SK-N-SH (cell line): ENCODE data around the gene CHRNB1. TPM values are rescaled to one million over a fixed set of nuclear protein-coding genes. Genes with fewer than 3 reads are reported as not detected.

ENCODE experiments used
- CTCF ChIA-PET: fragments of 300-600, 350-600 bp; formaldehyde crosslinking; extraction: SDS; loops from one replicate; lab custom pipeline; 2021; lab: Yijun Ruan, JAX
- POLR2A ChIA-PET: fragments of 350-600 bp; sonication (Branson Sonifier 250); formaldehyde crosslinking; extraction: SDS; loops from one replicate; lab custom pipeline; 2020; ENCODE audit warnings: antibody characterized with exemption, inconsistent platforms; lab: Yijun Ruan, JAX
- DNase-seq: peaks from one replicate; pipeline ENCODE4 v3.0.0; 2012
- H2AFZ ChIP-seq: fragments of 200-600 bp; sonication (generic); 2 replicates; pipeline ENCODE4 v1.8.1; 2016; ENCODE audit warnings: antibody characterized with exemption, mild to moderate bottlenecking, low read depth
- H3F3A ChIP-seq: fragments of 200-600 bp; sonication (generic); replicated peaks from 2 replicates; pipeline ENCODE3; 2016; ENCODE audit warnings: antibody characterized with exemption, mild to moderate bottlenecking; ENCODE audit not compliant: insufficient read depth
- H3K27ac ChIP-seq, 2 experiments: fragments of 200-500 bp in 1 of 2; fragments of 200-600 bp in 1 of 2; sonication (Bioruptor generic) in 1 of 2; sonication (generic), shearing (Covaris generic) in 1 of 2; 2 replicates each; pipeline versions ENCODE4 v1.5.1 to v1.6.1; 2014 to 2016; ENCODE audit warnings: low read depth in 2 of 2, inconsistent platforms in 1 of 2, low read length in 1 of 2, mild to moderate bottlenecking in 1 of 2, mixed read lengths in 1 of 2
- H3K27me3 ChIP-seq: fragments of 200-600 bp; sonication (generic), shearing (Covaris generic); 2 replicates; pipeline ENCODE4 v1.6.1; 2016; ENCODE audit warnings: mixed run types; ENCODE audit not compliant: insufficient read depth
- H3K36me3 ChIP-seq, 2 experiments: fragments of 200-500 bp in 1 of 2; fragments of 200-600 bp in 1 of 2; sonication (Bioruptor generic) in 1 of 2; sonication (generic) in 1 of 2; replicated peaks in 1 of 2; 2 replicates each; pipeline versions ENCODE3 to v1.5.1; 2014 to 2016; ENCODE audit warnings: low read length in 1 of 2, mild to moderate bottlenecking in 1 of 2; ENCODE audit not compliant: insufficient read depth in 2 of 2, control insufficient read depth in 1 of 2
- H3K4me1 ChIP-seq, 2 experiments: fragments of 200-500 bp in 1 of 2; fragments of 200-600 bp in 1 of 2; sonication (Bioruptor generic) in 1 of 2; sonication (generic), shearing (Covaris generic) in 1 of 2; 2 replicates each; pipeline versions ENCODE4 v1.5.1 to v1.6.1; 2014 to 2016; ENCODE audit warnings: low read depth in 1 of 2, low read length in 1 of 2, mixed run types in 1 of 2; ENCODE audit not compliant: insufficient read depth in 2 of 2, control insufficient read depth in 1 of 2
- H3K4me2 ChIP-seq: fragments of 200-600 bp; sonication (generic), shearing (Covaris generic); 2 replicates; pipeline ENCODE4 v1.6.1; 2017; ENCODE audit warnings: mixed run types
- H3K4me3 ChIP-seq, 2 experiments: fragments of 200-500 bp in 1 of 2; fragments of 200-600 bp in 1 of 2; sonication (Bioruptor generic) in 1 of 2; sonication (generic), shearing (Covaris generic) in 1 of 2; 2 replicates each; pipeline versions ENCODE4 v1.5.1 to v1.8.1; 2014 to 2016; ENCODE audit warnings: low read depth in 2 of 2, inconsistent platforms in 1 of 2, low read length in 1 of 2, mild to moderate bottlenecking in 1 of 2, mixed read lengths in 1 of 2, moderate library complexity in 1 of 2
- H3K79me2 ChIP-seq: fragments of 200-600 bp; sonication (generic); 2 replicates; pipeline ENCODE4 v1.8.1; 2017; ENCODE audit warnings: mild to moderate bottlenecking; ENCODE audit not compliant: insufficient read depth
- H3K9ac ChIP-seq: fragments of 200-600 bp; sonication (generic); 2 replicates; pipeline ENCODE4 v1.6.1; 2017; ENCODE audit warnings: mixed run types
- H3K9me2 ChIP-seq: fragments of 200-600 bp; sonication (generic); 2 replicates; pipeline ENCODE4 v1.6.1; 2017; ENCODE audit warnings: mixed run types
- H3K9me3 ChIP-seq: fragments of 200-600 bp; sonication (generic); 2 replicates; pipeline ENCODE4 v1.6.1; 2017; ENCODE audit warnings: mixed run types, mild to moderate bottlenecking, moderate library complexity
- H4K20me1 ChIP-seq: fragments of 200-600 bp; sonication (generic); 2 replicates; pipeline ENCODE4 v1.6.1; 2017; ENCODE audit warnings: mild to moderate bottlenecking, mixed run types; ENCODE audit not compliant: insufficient read depth
- CHD2 ChIP-seq: fragments of 150-350 bp; IDR thresholded peaks from 2 replicates; pipeline ENCODE4 v1.6.1; 2018; ENCODE audit warnings: low read length; ENCODE audit not compliant: partially characterized antibody
- ELF1 ChIP-seq: IDR thresholded peaks from 2 replicates; pipeline ENCODE4 v1.4.0; 2012
- EP300 ChIP-seq, 2 experiments: IDR thresholded peaks; 2 replicates each; pipeline versions ENCODE4 v1.4.0 to v1.6.1; 2012; ENCODE audit warnings: borderline replicate concordance in 1 of 2, low read depth in 1 of 2, low read length in 1 of 2
- EZH2phosphoT487 ChIP-seq: fragments of 200-600 bp; sonication (generic); IDR thresholded peaks from 2 replicates; pipeline ENCODE4 v1.6.1; 2017; ENCODE audit warnings: low read depth, mixed run types, mild to moderate bottlenecking, antibody characterized with exemption, moderate library complexity, borderline replicate concordance
- FOSL2 ChIP-seq: IDR thresholded peaks from 2 replicates; pipeline ENCODE4 v1.4.0; 2012; ENCODE audit warnings: low read depth, mild to moderate bottlenecking, moderate library complexity, borderline replicate concordance
- GATA2 ChIP-seq: sonication (generic); formaldehyde crosslinking; IDR thresholded peaks from 2 replicates; pipeline ENCODE4 v1.5.0; 2020; ENCODE audit warnings: mild to moderate bottlenecking, missing genetic modification reagents
- NRF1 ChIP-seq: IDR thresholded peaks from 2 replicates; pipeline ENCODE4 v1.6.1; 2012; ENCODE audit warnings: low read depth, mild to moderate bottlenecking, low read length
- RFX5 ChIP-seq: IDR thresholded peaks from 2 replicates; pipeline ENCODE4 v1.6.1; 2012; ENCODE audit warnings: mild to moderate bottlenecking, improper control_type of control experiment, low read length
- RXRA ChIP-seq: IDR thresholded peaks from 2 replicates; pipeline ENCODE4 v1.4.0; 2012; ENCODE audit warnings: low read depth, mild to moderate bottlenecking, borderline replicate concordance
- SIN3A ChIP-seq: IDR thresholded peaks from 2 replicates; pipeline ENCODE4 v1.6.1; 2012; ENCODE audit warnings: low read depth, mild to moderate bottlenecking, low read length, moderate library complexity, borderline replicate concordance
- SMC3 ChIP-seq: IDR thresholded peaks from 2 replicates; pipeline ENCODE4 v1.6.1; 2012; ENCODE audit warnings: low read depth, low read length, improper control_type of control experiment
- TCF12 ChIP-seq: IDR thresholded peaks from 2 replicates; pipeline ENCODE4 v1.4.0; 2012
- TEAD4 ChIP-seq: IDR thresholded peaks from 2 replicates; pipeline ENCODE4 v1.4.0; 2012; ENCODE audit warnings: mild to moderate bottlenecking, borderline replicate concordance; ENCODE audit not compliant: insufficient read depth
- WGBS: methylation state at CpG from one replicate; pipeline ENCODE4 v1.1.6; 2017; ENCODE audit warnings: low lambda C conversion rate; 5-methylcytosine and 5-hydroxymethylcytosine counted together
- polyA plus RNA-seq, 3 experiments: library from polyadenylated mRNA; depleted of rRNA; stranded (reverse); fragments of >200 nt; gene quantifications; 2 replicates each; pipeline ENCODE4 v1.2.3, GENCODE V29; 2012
- TF ChIP-seq, protein P1 (sequence below): IDR thresholded peaks from 2 replicates; pipeline ENCODE4 v1.4.0; 2012; ENCODE audit warnings: low read depth
- TF ChIP-seq, protein P2 (sequence below): fragments of 200-600 bp; sonication (generic); IDR thresholded peaks from 2 replicates; pipeline ENCODE4 v1.6.1; 2017; ENCODE audit warnings: antibody characterized with exemption, mild to moderate bottlenecking, moderate library complexity
- TF ChIP-seq, protein P3 (sequence below): IDR thresholded peaks from 2 replicates; pipeline ENCODE4; 2012
- TF ChIP-seq, protein P4 (sequence below): IDR thresholded peaks from 2 replicates; pipeline ENCODE4 v1.4.0; 2012; ENCODE audit warnings: low read depth, borderline replicate concordance

CHRNB1 gene
- polyA plus RNA-seq, 1 of the 3 experiments (the other 2 are of a cell fraction) = 26.8 TPM

DNA sequence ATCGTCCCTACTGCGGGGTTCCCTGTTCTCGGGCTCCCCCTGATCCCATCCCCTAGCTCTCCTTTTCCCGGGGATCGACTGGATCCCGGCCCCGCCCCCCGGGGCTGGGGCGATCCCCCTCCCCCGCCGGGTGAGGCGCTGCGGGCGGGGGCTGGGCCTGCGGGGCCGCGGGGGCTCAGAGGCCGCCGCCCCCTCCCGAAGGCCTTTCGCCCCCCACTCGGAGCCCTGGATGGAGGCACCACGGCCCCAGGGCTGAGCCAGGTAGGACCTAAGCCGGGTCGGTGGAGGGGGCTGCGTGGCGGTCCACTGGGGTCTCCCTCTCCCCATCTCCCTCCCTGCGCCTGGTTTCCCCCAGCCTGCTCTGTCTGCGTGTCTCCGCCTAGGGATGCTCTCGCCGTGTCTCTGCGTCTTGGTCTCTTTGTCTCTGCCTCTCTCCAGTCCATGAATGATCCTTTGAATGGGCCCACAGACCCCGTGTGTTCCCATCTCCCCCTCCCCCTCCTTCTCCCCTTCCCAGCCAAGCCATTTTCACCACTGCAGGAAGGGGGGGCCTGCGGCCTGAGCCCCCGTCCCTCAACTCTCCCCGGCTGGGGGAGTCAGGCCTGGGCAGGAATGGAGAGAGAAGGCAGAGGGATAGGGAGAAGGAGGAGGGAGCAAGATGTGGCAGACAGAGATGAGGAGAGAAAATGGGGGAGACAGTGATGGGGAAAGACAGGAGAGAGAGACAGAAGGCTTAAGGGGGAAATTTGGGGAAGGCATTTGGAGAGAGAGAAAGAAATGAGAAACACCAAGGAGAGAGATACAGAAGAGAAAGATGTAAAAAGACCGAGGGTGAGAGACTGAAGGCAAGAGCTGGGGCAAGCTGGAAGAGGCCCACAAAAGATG, 39.3 kb upstream of the CHRNB1 start:
- Histone ChIP-seq H3F3A (peaks cover 14% of the 10 kb centered on the region), H3K4me3 (peak overlapping the region; percentile 78 to 91), H3K79me2 (peaks cover 49% of the 10 kb centered on the region), H3K27me3 (no peaks in the 10 kb centered on the region), H2AFZ (peak overlapping the region; percentile 31; the same call in 1 of the 2 replicates), H3K9me2 (no peaks in the 10 kb centered on the region), H3K36me3 (peaks cover 16 to 18% of the 10 kb centered on the region in 2 experiments), H3K4me2 (peak overlapping the region; percentile 100), H3K9me3 (no peaks in the 10 kb centered on the region), H3K27ac (peak overlapping the region; percentile 76 to 88), H3K9ac (peak overlapping the region; percentile 94), H4K20me1 (peaks cover 11% of the 10 kb centered on the region; the same call in 1 of the 2 replicates), H3K4me1 (peaks cover 5 to 21% of the 10 kb centered on the region in 2 experiments; a peak in 2 of 4 replicates)
- no peak for TF ChIP-seq RFX5
- TF ChIP-seq SMC3 = no peak
- TF ChIP-seq EP300 (IDR thresholded peaks at IDR 0.05; ENCODE audit: borderline replicate concordance in 1 of 2, low read depth in 1 of 2, low read length in 1 of 2) = no peak
- no peak for TF ChIP-seq EZH2phosphoT487
- TF ChIP-seq CHD2 = no peak
- TF ChIP-seq, protein P1, sequence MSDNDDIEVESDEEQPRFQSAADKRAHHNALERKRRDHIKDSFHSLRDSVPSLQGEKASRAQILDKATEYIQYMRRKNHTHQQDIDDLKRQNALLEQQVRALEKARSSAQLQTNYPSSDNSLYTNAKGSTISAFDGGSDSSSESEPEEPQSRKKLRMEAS = no peak
- no peak for TF ChIP-seq NRF1
- no peak for TF ChIP-seq FOSL2
- TF ChIP-seq, protein P2, sequence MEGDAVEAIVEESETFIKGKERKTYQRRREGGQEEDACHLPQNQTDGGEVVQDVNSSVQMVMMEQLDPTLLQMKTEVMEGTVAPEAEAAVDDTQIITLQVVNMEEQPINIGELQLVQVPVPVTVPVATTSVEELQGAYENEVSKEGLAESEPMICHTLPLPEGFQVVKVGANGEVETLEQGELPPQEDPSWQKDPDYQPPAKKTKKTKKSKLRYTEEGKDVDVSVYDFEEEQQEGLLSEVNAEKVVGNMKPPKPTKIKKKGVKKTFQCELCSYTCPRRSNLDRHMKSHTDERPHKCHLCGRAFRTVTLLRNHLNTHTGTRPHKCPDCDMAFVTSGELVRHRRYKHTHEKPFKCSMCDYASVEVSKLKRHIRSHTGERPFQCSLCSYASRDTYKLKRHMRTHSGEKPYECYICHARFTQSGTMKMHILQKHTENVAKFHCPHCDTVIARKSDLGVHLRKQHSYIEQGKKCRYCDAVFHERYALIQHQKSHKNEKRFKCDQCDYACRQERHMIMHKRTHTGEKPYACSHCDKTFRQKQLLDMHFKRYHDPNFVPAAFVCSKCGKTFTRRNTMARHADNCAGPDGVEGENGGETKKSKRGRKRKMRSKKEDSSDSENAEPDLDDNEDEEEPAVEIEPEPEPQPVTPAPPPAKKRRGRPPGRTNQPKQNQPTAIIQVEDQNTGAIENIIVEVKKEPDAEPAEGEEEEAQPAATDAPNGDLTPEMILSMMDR = no peak
- no peak for TF ChIP-seq SIN3A
- no peak for TF ChIP-seq ELF1
- TF ChIP-seq, protein P3, sequence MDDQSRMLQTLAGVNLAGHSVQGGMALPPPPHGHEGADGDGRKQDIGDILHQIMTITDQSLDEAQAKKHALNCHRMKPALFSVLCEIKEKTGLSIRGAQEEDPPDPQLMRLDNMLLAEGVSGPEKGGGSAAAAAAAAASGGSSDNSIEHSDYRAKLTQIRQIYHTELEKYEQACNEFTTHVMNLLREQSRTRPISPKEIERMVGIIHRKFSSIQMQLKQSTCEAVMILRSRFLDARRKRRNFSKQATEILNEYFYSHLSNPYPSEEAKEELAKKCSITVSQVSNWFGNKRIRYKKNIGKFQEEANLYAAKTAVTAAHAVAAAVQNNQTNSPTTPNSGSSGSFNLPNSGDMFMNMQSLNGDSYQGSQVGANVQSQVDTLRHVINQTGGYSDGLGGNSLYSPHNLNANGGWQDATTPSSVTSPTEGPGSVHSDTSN = no peak
- TF ChIP-seq, protein P4, sequence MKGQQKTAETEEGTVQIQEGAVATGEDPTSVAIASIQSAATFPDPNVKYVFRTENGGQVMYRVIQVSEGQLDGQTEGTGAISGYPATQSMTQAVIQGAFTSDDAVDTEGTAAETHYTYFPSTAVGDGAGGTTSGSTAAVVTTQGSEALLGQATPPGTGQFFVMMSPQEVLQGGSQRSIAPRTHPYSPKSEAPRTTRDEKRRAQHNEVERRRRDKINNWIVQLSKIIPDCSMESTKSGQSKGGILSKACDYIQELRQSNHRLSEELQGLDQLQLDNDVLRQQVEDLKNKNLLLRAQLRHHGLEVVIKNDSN = no peak
- no peak for TF ChIP-seq TEAD4
- TF ChIP-seq RXRA = no peak
- no peak for TF ChIP-seq GATA2 (CRISPR knock-in tag)
- TF ChIP-seq TCF12 = no peak
- WGBS = 7% methylated on average over 15 of the region's 38 CpGs
- DNase-seq = peak; percentile 78
- POLR2A ChIA-PET = interaction anchor here (1.0 kb wide), 1 partner anchor 282 kb away, joined by 3 read pairs; the partner anchor contains the start of gene TP53
- CTCF ChIA-PET = interaction anchor here (0.6 to 4.9 kb wide), 9 partner anchors 9 to 262 kb away, joined by 3 to 28 read pairs (median 4); partner anchors contain the start of gene TMEM95
